ENCODE data around the gene GALNT15.

The GALNT15 gene

GRCh38 chr3:16171009-16171408 is 3.5 kb upstream of the GALNT15 start:
- no peak for DNase-seq

- no peak for DNase-seq
Measured at GRCh38 chr3:16171825-16172224, 2.7 kb upstream of the GALNT15 start.

- no peak for DNase-seq
Measured at GRCh38 chr3:16173283-16174025, 1.0 kb upstream of the GALNT15 start.

- DNase-seq, result no peak
Measured at GRCh38 chr3:16174026-16174355, 489 bp upstream of the GALNT15 start.

- DNase-seq, result no peak
Measured at GRCh38 chr3:16174976-16175901, 759 bp downstream of the GALNT15 start.

- DNase-seq, result no peak
Measured at GRCh38 chr3:16176391-16177030, 2.0 kb downstream of the GALNT15 start.

- DNase-seq, result no peak
Measured at GRCh38 chr3:16177382-16177781, 2.9 kb downstream of the GALNT15 start.

GRCh38 chr3:16177962-16178627 is 3.6 kb downstream of the GALNT15 start:
- no peak for DNase-seq

- no peak for DNase-seq
Measured at GRCh38 chr3:16178628-16178988, 4.1 kb downstream of the GALNT15 start.

GRCh38 chr3:16179261-16179660 is 4.8 kb downstream of the GALNT15 start:
- DNase-seq, result no peak

GRCh38 chr3:16179771-16180736 is 5.6 kb downstream of the GALNT15 start:
- DNase-seq, result no peak

GRCh38 chr3:16180737-16181134 is 6.3 kb downstream of the GALNT15 start:
- DNase-seq, result no peak

- no peak for DNase-seq
Measured at GRCh38 chr3:16181361-16181760, 6.9 kb downstream of the GALNT15 start.

- DNase-seq, result no peak
Measured at GRCh38 chr3:16182183-16182582, 7.7 kb downstream of the GALNT15 start.

GRCh38 chr3:16182612-16183011 is 8.1 kb downstream of the GALNT15 start:
- DNase-seq, result no peak

- DNase-seq, result no peak
Measured at GRCh38 chr3:16183082-16183481, 8.6 kb downstream of the GALNT15 start.

GRCh38 chr3:16183601-16184270 is 9.3 kb downstream of the GALNT15 start:
- DNase-seq, result no peak

- no peak for DNase-seq
Measured at GRCh38 chr3:16186086-16186485, 11.6 kb downstream of the GALNT15 start.

GRCh38 chr3:16186565-16186964 is 12.1 kb downstream of the GALNT15 start:
- no peak for DNase-seq

- no peak for DNase-seq
Measured at GRCh38 chr3:16187213-16187790, 12.8 kb downstream of the GALNT15 start.

- no peak for DNase-seq
Measured at GRCh38 chr3:16188071-16188470, 13.6 kb downstream of the GALNT15 start.
